Liver (tissue), 9 donors: ENCODE data around the gene TWIST2. TPM values are rescaled to one million over a fixed set of nuclear protein-coding genes. Genes with fewer than 3 reads are reported as not detected.

Source experiments
- DNase-seq: peaks from one replicate; pipeline ENCODE4 v3.0.0-alpha.2; 2017; ENCODE audit warnings: low spot score
- H3K27ac ChIP-seq, 2 donors: one replicate each; pipeline ENCODE4 v1.7.0; 2013; ENCODE audit warnings: inconsistent platforms in 2 of 2, low read length in 2 of 2, control low read depth in 1 of 2, low read depth in 1 of 2, mild to moderate bottlenecking in 1 of 2
- H3K27me3 ChIP-seq, 4 donors: one replicate each; pipeline versions ENCODE4 v1.6.1 to v1.7.0; 2013; ENCODE audit warnings: low read length in 3 of 4, inconsistent platforms in 1 of 4, mild to moderate bottlenecking in 1 of 4, moderate library complexity in 1 of 4; ENCODE audit not compliant: control insufficient read depth in 4 of 4, insufficient read depth in 4 of 4
- H3K36me3 ChIP-seq, 4 donors: one replicate each; pipeline versions ENCODE4 v1.6.1 to v1.7.0; 2013; ENCODE audit warnings: low read length in 3 of 4, mild to moderate bottlenecking in 3 of 4, low read depth in 1 of 4, moderate library complexity in 1 of 4; ENCODE audit not compliant: control insufficient read depth in 4 of 4, insufficient read depth in 3 of 4
- H3K4me1 ChIP-seq, 4 donors: one replicate each; pipeline versions ENCODE4 v1.6.1 to v1.7.0; 2013; ENCODE audit warnings: low read length in 3 of 4, mild to moderate bottlenecking in 3 of 4, moderate library complexity in 1 of 4; ENCODE audit not compliant: control insufficient read depth in 4 of 4, insufficient read depth in 4 of 4
- H3K4me3 ChIP-seq, 3 donors: one replicate each; pipeline versions ENCODE4 v1.6.1 to v1.7.0; 2013; ENCODE audit warnings: low read length in 3 of 3, control low read depth in 1 of 3, low read depth in 1 of 3, mild to moderate bottlenecking in 1 of 3
- H3K9ac ChIP-seq, 2 donors: one replicate each; pipeline ENCODE4 v1.7.0; 2013; ENCODE audit warnings: low read length in 2 of 2, mild to moderate bottlenecking in 2 of 2, moderate library complexity in 2 of 2, control low read depth in 1 of 2, low read depth in 1 of 2
- H3K9me3 ChIP-seq, 4 donors: one replicate each; pipeline versions ENCODE4 v1.6.1 to v1.7.0; 2013; ENCODE audit warnings: low read length in 3 of 4; ENCODE audit not compliant: control insufficient read depth in 4 of 4
- EGR1 ChIP-seq, 2 donors: IDR thresholded peaks; 2 replicates each; pipeline ENCODE4 v1.6.1; 2016 to 2018; ENCODE audit warnings: antibody characterized with exemption in 2 of 2, low read depth in 2 of 2
- FOXA1 ChIP-seq: IDR thresholded peaks from 2 replicates; pipeline ENCODE4 v1.6.1; 2016; ENCODE audit warnings: antibody characterized with exemption
- FOXA2 ChIP-seq: IDR thresholded peaks from 2 replicates; pipeline ENCODE4 v1.6.1; 2016; ENCODE audit warnings: antibody characterized with exemption
- HNF4A ChIP-seq, 2 donors: conservative IDR thresholded peaks; 2 replicates each; pipeline ENCODE4 v1.6.1; 2016; ENCODE audit warnings: antibody characterized with exemption in 2 of 2, mild to moderate bottlenecking in 2 of 2
- HNF4G ChIP-seq: IDR thresholded peaks from 2 replicates; pipeline ENCODE4 v1.6.1; 2016; ENCODE audit warnings: antibody characterized with exemption
- NR2F2 ChIP-seq: IDR thresholded peaks from 2 replicates; pipeline ENCODE4 v1.6.1; 2016; ENCODE audit warnings: antibody characterized with exemption
- RAD21 ChIP-seq, 2 donors: IDR thresholded peaks; 2 replicates each; pipeline ENCODE4 v1.6.1; 2016; ENCODE audit warnings: antibody characterized with exemption in 2 of 2, mild to moderate bottlenecking in 2 of 2
- RXRA ChIP-seq, 2 donors: IDR thresholded peaks; 2 replicates each; pipeline ENCODE4 v1.6.1; 2017 to 2018; ENCODE audit warnings: antibody characterized with exemption in 2 of 2, mild to moderate bottlenecking in 1 of 2
- SP1 ChIP-seq: IDR thresholded peaks from 2 replicates; pipeline ENCODE4 v1.6.1; 2018; ENCODE audit warnings: antibody characterized with exemption, mild to moderate bottlenecking
- TAF1 ChIP-seq: conservative IDR thresholded peaks from 2 replicates; pipeline ENCODE4 v1.6.1; 2016; ENCODE audit warnings: antibody characterized with exemption, mild to moderate bottlenecking
- YY1 ChIP-seq: IDR thresholded peaks from 2 replicates; pipeline ENCODE4 v1.6.1; 2016; ENCODE audit warnings: antibody characterized with exemption, mild to moderate bottlenecking
- WGBS: extraction: QIAGEN DNeasy Blood & Tissue Kit; methylation state at CpG from one replicate; pipeline ENCODE4 v1.1.7; 2013; 5-methylcytosine and 5-hydroxymethylcytosine counted together
- polyA plus RNA-seq, 2 donors: library from polyadenylated mRNA; stranded (reverse) in 1 of 2; unstranded in 1 of 2; fragments of 200-250 nt in 1 of 2; fragments of >200 nt in 1 of 2; fragmentation: Nextera tagmentation in 1 of 2; extraction: Ambion mirVana in 1 of 2; gene quantifications; one replicate each; pipeline versions ENCODE4 v1.2.1 to v1.2.3, GENCODE V29; 2013 to 2015
- total RNA-seq, 2 donors: library from RNA; depleted of rRNA; stranded (reverse); fragments of >200 nt; gene quantifications; one replicate each; pipeline ENCODE4 v1.2.3, GENCODE V29; 2014
- TF ChIP-seq, protein P1 (sequence below): fragments of 150-350 bp; IDR thresholded peaks from 2 replicates; pipeline ENCODE4 v1.5.1; 2017; ENCODE audit warnings: improper control_type of control experiment, low read depth, low read length; ENCODE audit not compliant: missing input control
- TF ChIP-seq, protein P2 (sequence below): IDR thresholded peaks from 2 replicates; pipeline ENCODE4 v1.6.1; 2016; ENCODE audit warnings: antibody characterized with exemption
- TF ChIP-seq, protein P3 (sequence below): IDR thresholded peaks from 2 replicates; pipeline ENCODE4 v1.6.1; 2016; ENCODE audit warnings: antibody characterized with exemption
- TF ChIP-seq, protein P4 (sequence below): IDR thresholded peaks from 2 replicates; pipeline ENCODE4 v1.6.1; 2016; ENCODE audit warnings: antibody characterized with exemption
- TF ChIP-seq, protein P5 (sequence below): IDR thresholded peaks from 2 replicates; pipeline ENCODE4 v1.6.1; 2016; ENCODE audit warnings: antibody characterized with exemption, mild to moderate bottlenecking
- donor health status: healthy.
- donor health status: healthy.
- donor health status: healthy.
- donor health status: healthy.
- donor health status: healthy.

The TWIST2 gene
- total and polyA plus RNA-seq, 4 donors: 0.17 to 0.20 (median 0.19) TPM; not detected in 1

DNA sequence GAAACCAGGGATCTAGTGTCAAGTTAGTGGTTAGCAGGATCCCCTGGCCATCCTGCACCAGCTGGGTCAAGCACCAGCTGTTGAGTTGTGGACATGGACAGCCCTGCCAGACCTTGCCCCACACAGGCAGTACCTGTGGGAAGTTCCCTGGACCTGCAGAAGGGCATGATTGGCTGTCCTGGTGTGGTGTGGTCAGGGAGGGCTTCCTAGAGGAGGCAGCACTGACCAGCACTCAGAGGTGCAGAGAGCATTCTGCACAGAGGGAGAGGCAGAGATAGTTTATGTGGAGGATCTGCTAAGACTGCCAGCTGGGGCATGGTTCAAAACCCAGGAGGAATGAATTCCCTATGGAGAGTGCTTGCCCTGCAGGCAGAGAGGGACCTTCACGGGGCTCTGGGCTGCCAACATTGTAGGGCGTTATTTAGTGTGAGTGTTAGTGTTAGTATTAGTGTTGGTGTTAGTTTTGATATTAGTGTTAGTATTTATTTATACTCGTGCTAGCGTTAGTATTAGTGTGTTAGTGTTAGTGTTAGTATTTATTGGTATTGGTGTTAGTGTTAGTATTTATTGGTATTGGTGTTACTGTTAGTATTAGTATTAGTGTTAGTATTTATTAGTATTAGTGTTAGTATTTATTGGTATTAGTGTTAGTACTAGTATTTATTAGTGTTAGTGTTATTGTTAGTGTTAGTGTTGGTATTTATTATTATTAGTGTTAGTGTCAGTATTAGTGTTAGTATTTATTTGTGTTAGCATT is 31.9 kb downstream of the TWIST2 start:
- H3K36me3 ChIP-seq: no peaks in the 10 kb centered on the region
- no peak for TF ChIP-seq FOXA1
- TF ChIP-seq, protein P1, sequence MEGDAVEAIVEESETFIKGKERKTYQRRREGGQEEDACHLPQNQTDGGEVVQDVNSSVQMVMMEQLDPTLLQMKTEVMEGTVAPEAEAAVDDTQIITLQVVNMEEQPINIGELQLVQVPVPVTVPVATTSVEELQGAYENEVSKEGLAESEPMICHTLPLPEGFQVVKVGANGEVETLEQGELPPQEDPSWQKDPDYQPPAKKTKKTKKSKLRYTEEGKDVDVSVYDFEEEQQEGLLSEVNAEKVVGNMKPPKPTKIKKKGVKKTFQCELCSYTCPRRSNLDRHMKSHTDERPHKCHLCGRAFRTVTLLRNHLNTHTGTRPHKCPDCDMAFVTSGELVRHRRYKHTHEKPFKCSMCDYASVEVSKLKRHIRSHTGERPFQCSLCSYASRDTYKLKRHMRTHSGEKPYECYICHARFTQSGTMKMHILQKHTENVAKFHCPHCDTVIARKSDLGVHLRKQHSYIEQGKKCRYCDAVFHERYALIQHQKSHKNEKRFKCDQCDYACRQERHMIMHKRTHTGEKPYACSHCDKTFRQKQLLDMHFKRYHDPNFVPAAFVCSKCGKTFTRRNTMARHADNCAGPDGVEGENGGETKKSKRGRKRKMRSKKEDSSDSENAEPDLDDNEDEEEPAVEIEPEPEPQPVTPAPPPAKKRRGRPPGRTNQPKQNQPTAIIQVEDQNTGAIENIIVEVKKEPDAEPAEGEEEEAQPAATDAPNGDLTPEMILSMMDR: no peak
- TF ChIP-seq, protein P2, sequence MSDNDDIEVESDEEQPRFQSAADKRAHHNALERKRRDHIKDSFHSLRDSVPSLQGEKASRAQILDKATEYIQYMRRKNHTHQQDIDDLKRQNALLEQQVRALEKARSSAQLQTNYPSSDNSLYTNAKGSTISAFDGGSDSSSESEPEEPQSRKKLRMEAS: no peak
- TF ChIP-seq RXRA (IDR thresholded peaks at IDR 0.05): no peak
- no peak for TF ChIP-seq TAF1
- TF ChIP-seq RAD21 (IDR thresholded peaks at IDR 0.05): no peak
- TF ChIP-seq FOXA2: no peak
- TF ChIP-seq HNF4A (conservative IDR thresholded peaks at IDR 0.05): no peak
- no peak for TF ChIP-seq HNF4G
- TF ChIP-seq, protein P3, sequence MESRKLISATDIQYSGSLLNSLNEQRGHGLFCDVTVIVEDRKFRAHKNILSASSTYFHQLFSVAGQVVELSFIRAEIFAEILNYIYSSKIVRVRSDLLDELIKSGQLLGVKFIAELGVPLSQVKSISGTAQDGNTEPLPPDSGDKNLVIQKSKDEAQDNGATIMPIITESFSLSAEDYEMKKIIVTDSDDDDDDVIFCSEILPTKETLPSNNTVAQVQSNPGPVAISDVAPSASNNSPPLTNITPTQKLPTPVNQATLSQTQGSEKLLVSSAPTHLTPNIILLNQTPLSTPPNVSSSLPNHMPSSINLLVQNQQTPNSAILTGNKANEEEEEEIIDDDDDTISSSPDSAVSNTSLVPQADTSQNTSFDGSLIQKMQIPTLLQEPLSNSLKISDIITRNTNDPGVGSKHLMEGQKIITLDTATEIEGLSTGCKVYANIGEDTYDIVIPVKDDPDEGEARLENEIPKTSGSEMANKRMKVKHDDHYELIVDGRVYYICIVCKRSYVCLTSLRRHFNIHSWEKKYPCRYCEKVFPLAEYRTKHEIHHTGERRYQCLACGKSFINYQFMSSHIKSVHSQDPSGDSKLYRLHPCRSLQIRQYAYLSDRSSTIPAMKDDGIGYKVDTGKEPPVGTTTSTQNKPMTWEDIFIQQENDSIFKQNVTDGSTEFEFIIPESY: no peak
- TF ChIP-seq SP1: no peak
- TF ChIP-seq NR2F2: no peak
- TF ChIP-seq, protein P4, sequence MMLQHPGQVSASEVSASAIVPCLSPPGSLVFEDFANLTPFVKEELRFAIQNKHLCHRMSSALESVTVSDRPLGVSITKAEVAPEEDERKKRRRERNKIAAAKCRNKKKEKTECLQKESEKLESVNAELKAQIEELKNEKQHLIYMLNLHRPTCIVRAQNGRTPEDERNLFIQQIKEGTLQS: no peak
- TF ChIP-seq EGR1 (IDR thresholded peaks at IDR 0.05; ENCODE audit: low read depth in 2 of 2): no peak
- TF ChIP-seq YY1: no peak
- TF ChIP-seq, protein P5, sequence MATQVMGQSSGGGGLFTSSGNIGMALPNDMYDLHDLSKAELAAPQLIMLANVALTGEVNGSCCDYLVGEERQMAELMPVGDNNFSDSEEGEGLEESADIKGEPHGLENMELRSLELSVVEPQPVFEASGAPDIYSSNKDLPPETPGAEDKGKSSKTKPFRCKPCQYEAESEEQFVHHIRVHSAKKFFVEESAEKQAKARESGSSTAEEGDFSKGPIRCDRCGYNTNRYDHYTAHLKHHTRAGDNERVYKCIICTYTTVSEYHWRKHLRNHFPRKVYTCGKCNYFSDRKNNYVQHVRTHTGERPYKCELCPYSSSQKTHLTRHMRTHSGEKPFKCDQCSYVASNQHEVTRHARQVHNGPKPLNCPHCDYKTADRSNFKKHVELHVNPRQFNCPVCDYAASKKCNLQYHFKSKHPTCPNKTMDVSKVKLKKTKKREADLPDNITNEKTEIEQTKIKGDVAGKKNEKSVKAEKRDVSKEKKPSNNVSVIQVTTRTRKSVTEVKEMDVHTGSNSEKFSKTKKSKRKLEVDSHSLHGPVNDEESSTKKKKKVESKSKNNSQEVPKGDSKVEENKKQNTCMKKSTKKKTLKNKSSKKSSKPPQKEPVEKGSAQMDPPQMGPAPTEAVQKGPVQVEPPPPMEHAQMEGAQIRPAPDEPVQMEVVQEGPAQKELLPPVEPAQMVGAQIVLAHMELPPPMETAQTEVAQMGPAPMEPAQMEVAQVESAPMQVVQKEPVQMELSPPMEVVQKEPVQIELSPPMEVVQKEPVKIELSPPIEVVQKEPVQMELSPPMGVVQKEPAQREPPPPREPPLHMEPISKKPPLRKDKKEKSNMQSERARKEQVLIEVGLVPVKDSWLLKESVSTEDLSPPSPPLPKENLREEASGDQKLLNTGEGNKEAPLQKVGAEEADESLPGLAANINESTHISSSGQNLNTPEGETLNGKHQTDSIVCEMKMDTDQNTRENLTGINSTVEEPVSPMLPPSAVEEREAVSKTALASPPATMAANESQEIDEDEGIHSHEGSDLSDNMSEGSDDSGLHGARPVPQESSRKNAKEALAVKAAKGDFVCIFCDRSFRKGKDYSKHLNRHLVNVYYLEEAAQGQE: no peak
- H3K4me3 ChIP-seq: no peak overlapping the region
- H3K4me1 ChIP-seq: no peaks in the 10 kb centered on the region
- no peak overlapping the region for H3K9ac ChIP-seq
- H3K9me3 ChIP-seq: no peaks in the 10 kb centered on the region
- H3K27me3 ChIP-seq: peaks cover 0 to 4% (median 1%) of the 10 kb centered on the region in 4 donors
- DNase-seq: no peak
- WGBS: 88% methylated on average over 4 of the region's 4 CpGs
- H3K27ac ChIP-seq: no peak overlapping the region
